ENCODE results near the gene PRPH2.

PRPH2 gene

DNA sequence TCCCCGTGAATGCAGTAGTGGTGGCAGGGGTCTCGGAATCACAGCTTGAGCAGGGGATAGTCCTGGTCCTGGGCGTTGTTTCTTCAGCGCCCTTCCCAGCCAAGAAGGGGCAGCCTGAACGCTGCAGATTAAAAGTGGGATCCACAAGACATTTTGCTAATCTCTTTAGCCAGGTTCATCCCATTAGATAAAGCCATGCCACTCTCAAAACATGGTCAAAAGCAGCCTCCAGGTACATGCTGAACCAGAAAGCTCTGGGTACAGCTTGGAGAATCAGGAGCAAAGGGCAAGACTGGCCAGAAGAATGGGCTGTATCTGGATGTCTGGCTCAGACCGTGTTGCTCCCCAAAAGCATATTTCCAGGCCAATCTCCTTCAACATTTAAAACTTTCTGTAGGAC, at the start of gene PRPH2:
PRPH2 (minus strand) TSS at position 101 of the 400 bp plus-strand sequence. CDS start 263 bp downstream, outside the sequence.
- no peak for DNase-seq (ENCODE audit: low read depth in 2 of 2)

GRCh38 chr6:42771741-42772100, 49.3 kb upstream of the PRPH2 start:
- DNase-seq (ENCODE audit: low read depth in 2 of 2) = no peak

GRCh38 chr6:42769836-42770235, 47.4 kb upstream of the PRPH2 start:
- no peak for DNase-seq (ENCODE audit: low read depth in 2 of 2)

DNA sequence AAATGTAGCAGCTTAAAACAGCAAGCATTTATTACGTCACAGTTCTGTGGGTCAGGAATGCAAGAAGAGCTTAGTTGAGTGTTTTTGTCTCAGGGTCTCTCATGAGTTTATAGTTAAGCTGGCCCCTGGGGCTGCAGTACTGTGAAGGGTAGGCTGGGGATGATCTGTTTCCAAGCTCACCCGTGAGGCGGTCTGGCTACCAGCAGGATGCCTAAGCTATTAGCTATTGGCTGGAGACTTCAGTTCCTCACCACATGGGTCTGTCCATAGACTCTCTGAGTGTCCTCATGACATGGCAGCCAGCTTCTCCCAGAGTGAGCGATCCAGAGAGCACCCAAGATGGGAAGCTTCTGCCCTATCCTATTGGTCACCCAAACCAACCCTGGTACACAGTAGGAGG, 46.7 kb upstream of the PRPH2 start:
- no peak for DNase-seq (ENCODE audit: low read depth in 2 of 2)

DNA sequence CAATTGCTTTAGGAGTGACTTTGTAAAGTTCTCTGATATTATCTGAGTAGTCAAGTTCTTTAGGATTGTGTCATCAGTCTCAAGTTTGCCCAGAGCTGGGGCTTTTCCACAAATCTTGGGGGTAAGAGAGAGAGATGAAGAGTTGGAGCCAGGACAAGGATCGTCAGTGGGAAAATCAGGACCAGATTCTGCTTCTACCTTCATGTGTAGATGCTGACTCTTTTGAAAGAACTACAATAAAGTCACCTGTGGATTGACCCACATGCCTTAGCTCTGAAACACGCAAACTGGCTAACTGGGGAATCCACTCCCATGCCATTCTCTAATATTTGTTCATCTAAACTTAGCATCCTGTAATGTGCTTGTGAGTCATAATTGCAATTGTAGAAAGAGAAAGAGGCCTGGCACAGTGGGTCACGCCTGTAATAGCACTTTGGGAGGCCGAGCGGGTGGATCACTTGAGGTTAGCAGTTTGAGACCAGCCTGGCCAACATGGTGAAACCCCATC, 43.8 kb upstream of the PRPH2 start:
- no peak for DNase-seq (ENCODE audit: low read depth in 2 of 2)

DNA sequence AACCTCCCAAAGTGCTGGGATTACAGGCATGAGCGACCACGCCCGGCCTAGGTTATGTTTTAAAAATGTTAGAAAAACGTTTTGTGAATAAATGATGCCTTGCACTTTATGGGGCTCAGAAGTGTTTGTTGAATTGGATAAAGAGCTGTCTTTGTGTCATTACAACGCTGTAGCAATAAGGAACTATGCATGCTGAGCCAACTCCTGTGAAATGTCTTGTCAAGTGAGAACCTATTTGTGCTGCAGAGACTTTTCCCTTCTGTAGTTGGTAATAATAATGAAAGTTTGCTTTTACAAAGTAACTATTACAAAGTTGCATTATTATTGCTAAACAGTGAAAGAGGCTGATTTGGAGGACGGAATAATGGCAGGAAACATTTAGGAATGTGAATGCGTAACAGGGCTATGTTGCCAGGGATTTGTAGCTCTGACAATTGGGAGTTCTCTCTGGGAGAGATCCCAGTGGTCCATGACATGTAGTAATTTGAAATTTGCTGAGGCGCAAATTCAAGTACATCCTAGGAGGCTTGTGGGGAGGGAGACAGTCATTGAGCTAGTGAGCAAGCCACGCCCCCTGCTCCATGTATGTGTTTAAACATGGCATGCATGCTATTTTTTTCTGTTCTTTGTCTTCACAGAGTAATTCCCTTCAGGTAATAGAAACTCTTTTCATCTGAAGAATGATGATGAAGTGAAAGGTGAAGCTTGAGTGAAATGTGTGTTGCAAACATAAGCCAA, 42.7 kb upstream of the PRPH2 start:
- no peak for DNase-seq (ENCODE audit: low read depth in 2 of 2)

- DNase-seq (ENCODE audit: low read depth in 2 of 2) = no peak
Observed at GRCh38 chr6:42762950-42763349, 40.6 kb upstream of the PRPH2 start.

GRCh38 chr6:42762426-42762859, 40.0 kb upstream of the PRPH2 start:
- DNase-seq (ENCODE audit: low read depth in 2 of 2) = no peak

- no peak for DNase-seq (ENCODE audit: low read depth in 2 of 2)
Observed at GRCh38 chr6:42761287-42762067, 39.1 kb upstream of the PRPH2 start.

GRCh38 chr6:42758756-42759430, 36.5 kb upstream of the PRPH2 start:
- DNase-seq (ENCODE audit: low read depth in 2 of 2) = no peak

GRCh38 chr6:42756722-42757121, 34.3 kb upstream of the PRPH2 start:
- DNase-seq (ENCODE audit: low read depth in 2 of 2) = no peak

DNA sequence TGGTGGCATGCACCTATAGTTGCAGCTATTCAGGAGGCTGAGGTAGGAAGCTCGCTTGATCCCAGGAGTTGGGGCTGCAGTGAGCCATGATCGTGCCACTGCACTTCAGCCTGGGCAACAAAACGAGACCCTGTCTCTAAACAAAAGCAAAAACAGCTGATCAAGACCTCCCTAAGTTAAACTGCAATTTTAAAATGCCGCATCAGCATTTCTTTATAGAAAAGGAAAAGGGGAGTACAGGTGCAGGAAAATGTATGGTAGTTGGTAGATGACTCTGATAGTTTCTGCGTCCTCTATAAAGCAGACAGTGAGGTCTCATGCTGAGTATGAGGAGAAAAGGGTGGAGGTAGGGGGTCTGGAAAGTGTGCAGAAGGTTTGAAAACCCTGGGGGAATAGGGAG, 32.4 kb upstream of the PRPH2 start:
- DNase-seq (ENCODE audit: low read depth in 2 of 2) = no peak

DNA sequence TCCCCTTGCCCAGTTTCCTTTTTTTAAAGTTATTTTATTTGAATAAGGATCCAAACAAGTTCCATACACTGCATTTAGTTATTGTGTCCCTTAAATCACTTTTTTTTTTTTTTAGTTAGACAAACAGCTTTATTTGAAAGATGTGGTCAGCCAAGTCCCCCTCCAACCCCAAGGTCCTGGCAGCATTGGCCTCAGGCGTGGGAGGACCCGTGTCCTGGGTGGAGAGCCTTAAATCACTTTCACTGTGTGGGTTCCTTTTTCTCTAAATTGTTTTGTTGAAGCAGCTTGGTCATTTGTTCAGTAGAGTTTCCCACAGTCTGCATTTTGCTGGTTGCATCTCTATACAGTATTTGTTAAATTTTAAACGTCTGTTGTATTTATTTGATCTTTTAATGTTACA, 28.7 kb upstream of the PRPH2 start:
- no peak for DNase-seq (ENCODE audit: low read depth in 2 of 2)

- DNase-seq (ENCODE audit: low read depth in 2 of 2) = no peak
Observed at GRCh38 chr6:42748203-42748898, 26.0 kb upstream of the PRPH2 start.

- DNase-seq (ENCODE audit: low read depth in 2 of 2) = peak; percentile 54 to 60
Observed at GRCh38 chr6:42746463-42747391, 24.3 kb upstream of the PRPH2 start.

DNA sequence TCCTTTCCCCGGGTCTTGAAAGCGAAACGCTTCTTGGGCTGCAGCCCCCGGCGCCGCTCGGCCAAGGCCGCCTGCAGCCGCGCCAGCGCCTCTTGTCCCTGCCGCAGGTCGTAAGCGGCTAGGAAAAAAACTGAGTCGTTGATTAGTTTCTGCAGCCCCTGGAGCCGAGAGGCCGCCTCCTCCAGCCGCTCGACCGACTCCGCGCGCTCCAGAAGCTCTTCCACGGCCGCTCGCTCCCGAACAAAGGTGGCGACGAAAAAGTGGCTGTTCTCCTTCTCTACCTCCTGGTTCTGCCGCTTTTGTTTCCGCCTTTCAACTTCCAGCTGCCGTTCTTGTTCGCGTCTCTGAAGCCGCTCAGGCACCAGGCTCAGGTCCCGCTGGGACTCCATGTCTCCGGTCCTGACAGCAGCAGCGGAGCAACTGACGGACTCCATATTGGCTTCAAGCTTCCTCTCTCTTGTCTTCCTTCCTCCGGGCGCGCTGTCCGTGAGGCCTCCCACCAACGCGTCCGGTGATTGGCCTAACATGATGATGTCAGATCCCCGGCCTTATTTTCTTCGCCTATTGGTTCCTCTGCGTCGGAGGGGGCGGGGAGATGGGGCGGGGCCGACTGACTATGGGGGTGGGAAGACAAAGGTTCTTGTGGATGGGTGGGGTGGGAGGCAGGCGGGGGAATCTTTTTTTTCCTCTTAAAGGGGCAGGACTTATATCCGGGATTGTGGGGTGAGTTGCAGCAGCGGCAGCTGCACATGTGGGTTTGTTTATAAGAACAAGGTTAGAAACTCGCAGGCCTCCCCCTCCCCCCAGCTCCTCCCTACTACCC, 23.5 kb upstream of the PRPH2 start, which contains the start of gene TBCC:
TBCC (minus strand) TSS at position 464 of the 823 bp plus-strand sequence; CDS start at position 434, 30 bp downstream.
- DNase-seq (ENCODE audit: low read depth in 2 of 2) = peak; percentile 84 to 91

DNA sequence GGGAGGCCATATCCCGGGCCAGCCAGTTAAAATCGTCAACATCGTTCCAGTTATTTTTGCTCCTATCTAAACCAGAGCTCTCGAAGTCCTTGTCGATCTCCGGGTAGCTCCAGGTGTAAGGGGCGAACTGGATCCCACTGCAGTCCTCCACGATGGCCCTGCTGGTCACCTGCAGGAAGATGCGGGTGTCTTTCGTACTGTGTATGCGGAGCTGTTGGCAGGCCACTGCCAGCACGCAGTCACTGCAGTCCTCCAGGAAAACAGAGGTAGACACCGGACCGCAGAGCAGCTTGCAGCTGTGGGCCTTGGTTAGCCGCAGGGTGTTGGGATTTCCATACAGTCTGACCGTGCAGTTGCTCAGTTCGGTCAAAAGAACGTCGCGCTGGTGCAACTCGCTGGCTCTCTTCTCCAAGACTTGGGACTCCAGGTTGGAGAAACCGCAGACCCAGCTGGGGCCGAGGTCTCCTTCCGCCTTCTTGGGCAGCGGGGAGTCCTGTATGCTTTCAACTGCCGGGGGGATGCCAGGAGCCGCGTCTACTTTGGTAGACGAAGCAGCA, 22.8 kb upstream of the PRPH2 start:
- no peak for DNase-seq (ENCODE audit: low read depth in 2 of 2)

GRCh38 chr6:42744351-42744893, 22.0 kb upstream of the PRPH2 start:
- DNase-seq (ENCODE audit: low read depth in 2 of 2) = no peak

All from stimulated activated CD8-positive, alpha-beta memory T cell treated with anti-CD3 and anti-CD28 coated beads, Interleukin-15, amount 100 ng/mL, for 4 hours (primary cell).